HG03175 (cell line): Measurements from ENCODE around the gene HDAC1.
"Not testable (repeated sequence)": the region's sequence is repeated elsewhere in the genome, so short reads cannot be mapped to it uniquely, and the experiment has no call there.

Source experiments
- ATAC-seq: cut with Tn5 transposase; IDR thresholded peaks from one replicate; pipeline ENCODE4 v1.9.1; 2021; ENCODE audit warnings: mild to moderate bottlenecking, moderate library complexity; ENCODE audit not compliant: unreplicated experiment

The HDAC1 gene

DNA sequence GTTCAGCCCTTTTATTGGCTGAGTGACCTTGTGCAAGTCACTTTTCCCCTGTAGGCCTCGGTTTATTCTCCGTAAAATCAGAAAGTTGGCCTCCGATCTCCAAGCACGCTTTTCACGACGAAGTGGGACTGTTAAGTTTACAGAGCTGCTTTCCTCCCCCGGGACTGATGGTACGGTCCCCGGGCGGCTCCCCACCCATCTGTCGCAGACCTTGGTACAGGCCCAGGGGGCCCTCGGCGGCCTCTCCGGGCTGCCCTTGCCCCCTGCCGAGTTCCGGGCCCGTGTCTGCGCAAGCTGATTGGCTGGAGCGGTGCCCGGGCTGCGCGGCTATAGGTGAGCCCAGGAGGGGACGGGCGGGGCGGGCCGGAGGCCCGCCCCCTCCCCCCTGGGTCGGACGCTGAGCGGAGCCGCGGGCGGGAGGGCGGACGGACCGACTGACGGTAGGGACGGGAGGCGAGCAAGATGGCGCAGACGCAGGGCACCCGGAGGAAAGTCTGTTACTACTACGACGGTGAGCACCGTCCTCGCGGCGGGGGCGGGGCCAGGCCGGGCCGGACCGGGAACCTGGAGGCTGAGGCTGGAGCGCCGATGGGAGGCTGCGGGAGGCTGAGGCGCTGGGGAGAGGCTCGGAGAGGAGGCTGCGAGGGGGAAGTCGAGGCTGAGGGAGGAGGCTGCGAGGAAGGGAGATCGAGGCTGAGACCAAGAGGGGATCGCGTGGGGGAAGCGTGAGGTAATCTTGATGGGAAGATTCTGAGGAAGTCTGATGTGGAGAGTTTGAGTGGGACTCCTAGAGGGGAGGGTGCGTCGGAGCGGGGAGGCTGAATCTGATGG is at the start of gene HDAC1:
Gene HDAC1 (plus strand): TSS at position 376 of the 831 bp plus-strand sequence. CDS start 87 bp downstream, at position 463.
- ATAC-seq = peak; percentile 97

DNA sequence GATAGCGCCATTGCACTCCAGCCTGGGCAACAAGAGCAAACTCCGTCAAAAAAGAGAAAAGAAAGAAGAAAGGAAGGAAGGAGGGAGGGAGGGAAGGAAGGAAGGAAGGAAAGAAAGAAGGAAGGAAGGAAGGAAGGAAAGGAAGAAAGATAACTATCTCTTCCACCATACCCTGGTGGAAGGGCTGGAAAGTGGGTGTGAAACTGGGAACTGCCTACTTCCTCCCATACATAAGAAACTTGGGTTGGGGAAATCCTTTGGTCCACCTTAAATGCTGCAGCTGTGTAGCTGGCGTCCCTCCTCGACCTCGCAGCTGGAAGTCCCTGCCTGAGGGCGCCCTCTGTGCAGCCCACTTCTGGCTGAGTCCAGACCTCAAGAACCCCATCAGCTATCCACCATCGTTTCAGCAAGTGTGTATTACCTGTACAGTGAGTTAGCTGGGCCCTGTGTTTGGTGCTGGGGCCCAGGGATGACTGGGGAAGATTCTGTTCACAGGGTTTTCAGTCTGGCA is 49.5 kb upstream of the HDAC1 start:
- no peak for ATAC-seq

DNA sequence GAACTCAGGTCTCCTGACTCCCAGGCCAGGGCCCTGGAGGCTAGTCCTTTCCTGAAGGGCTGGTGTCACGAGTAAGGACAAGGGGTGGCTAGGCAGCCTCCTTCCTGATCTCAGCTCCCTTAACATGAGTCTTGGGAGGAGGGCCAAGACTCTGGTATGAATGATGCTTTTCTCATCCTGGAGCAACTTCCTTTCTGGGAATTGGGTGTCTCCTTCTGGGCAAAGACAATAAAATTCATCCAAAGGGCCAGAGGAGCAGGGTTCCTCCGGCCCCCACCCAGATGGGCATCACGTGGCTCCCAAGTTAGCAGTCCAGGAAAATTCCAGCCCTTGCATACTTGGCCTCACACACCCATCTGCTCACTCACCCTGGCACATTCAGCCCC is 45.0 kb upstream of the HDAC1 start, which contains the start of gene FAM167B:
Gene FAM167B (plus strand): TSS at position 335 of the 386 bp plus-strand sequence. CDS start 200 bp downstream, outside the sequence.
- ATAC-seq = no peak

- ATAC-seq = no peak
Observed at GRCh38 chr1:32247452-32247851, 44.4 kb upstream of the HDAC1 start.

DNA sequence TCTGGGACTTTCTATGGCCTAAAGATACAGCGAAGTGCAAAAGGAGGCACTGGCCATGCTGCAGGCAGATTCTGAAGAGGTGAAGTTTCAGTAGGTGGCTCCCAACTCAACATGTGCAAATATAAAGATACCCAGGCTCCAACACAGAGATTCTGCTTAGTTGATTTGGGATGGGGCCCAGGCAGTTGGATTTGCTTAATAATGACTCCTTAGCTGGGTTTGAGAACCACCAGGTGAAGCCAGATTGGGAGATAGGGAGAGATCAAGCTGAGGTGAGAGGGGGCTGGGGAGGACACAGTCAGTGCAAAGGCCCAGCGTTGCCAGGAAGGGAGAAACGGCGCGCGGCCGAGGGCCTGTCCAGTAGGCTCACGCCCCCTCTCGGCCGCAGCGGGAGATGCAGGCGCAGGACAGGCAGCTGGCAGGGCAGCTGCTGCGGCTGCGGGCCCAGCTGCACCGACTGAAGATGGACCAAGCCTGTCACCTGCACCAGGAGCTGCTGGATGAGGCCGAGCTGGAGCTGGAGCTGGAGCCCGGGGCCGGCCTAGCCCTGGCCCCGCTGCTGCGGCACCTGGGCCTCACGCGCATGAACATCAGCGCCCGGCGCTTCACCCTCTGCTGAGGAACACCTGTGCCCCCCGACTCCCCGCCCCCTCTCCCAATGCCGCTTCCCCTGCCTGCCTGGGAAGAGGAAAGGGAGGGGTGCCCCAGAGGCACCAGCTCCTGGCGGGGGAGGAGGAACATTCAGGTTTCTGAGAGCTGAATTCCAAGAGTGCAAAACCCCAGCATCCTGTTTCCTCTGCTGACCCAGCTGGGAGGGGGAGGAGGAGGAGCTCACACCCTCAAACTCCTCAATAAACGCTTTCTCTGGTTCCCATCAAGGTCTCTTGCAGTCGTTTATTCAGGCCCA is 43.6 kb upstream of the HDAC1 start:
- peak; percentile 29 for ATAC-seq

DNA sequence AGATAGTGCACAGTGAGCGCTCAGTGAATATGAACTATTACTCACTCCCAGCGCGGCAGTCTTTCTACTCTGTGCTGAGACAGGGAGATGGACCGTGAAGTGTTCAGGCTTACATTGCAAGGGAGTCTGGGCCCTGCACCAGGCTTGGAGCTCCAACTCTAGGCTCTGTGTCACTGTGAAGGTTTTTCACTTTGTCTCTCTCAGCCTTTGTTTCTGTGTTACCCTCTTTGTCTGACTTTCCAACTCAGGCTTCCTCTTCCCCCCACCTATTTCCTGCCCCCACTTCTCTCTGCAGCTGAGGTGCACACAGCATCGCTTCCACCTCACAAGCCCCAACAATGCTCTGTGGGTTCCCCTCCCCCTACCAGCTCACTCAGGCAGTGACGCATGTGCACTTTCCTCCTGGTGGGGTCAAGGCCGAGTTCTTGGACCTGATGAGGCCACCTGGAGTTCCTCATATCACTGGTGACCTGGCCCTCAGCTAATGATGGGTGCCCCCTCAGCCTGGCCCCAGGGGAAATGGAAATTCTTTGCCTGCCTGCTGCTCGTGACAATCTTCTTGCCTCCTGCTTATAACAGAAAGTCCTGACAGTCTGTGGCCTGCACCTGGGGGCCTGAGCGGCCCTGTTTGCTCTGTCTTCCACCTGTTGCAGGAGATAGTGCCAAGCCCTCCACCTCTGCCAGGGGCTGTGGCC is 41.9 kb upstream of the HDAC1 start:
- ATAC-seq = peak; percentile 62

DNA sequence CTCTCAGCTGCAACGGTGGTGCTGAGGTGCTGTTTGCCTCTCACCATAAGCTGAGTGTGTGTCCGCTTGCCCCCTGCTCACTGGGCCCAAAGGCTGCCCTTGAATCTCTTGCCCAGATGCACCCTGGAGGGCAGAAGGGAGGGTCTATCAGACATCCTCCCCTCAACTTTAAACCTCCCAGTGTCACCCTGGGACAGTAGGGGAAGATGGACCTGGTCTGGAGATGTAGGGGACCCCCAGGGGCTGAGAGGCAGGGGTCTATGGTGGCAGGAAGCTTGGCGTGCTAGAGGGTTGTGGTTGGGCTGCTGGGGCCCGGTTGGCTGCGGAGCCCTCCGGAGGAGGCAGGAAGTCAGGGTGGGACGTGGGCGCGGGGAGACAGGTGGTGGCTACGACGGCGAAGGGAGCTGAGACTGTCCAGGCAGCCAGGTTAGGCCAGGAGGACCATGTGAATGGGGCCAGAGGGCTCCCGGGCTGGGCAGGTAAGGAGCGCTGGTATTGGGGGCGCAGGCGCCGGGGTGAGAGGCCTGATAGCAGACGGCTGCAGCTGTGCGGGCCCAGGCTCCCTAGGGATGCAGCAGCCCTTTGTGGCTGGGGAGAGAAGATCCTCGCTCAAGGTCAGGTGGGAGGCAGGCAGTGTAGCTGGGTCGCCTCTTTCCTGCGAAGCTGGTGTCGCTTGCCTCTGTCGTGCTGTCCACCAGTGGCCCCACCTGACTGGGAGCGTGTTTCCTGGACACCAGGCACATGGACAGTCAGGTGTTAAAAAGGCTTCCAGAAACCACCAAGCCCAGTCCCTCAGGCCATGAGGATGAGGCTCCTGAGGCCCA is 40.8 kb upstream of the HDAC1 start, which contains the start of gene LCK:
Gene LCK (plus strand): TSS at position 373 of the 824 bp plus-strand sequence. CDS start 23,065 bp downstream, outside the sequence.
- peak; percentile 22 for ATAC-seq

GRCh38 chr1:32255072-32256071 is 36.5 kb upstream of the HDAC1 start:
- ATAC-seq = no peak

GRCh38 chr1:32256473-32257226 is 35.2 kb upstream of the HDAC1 start:
- no peak for ATAC-seq

DNA sequence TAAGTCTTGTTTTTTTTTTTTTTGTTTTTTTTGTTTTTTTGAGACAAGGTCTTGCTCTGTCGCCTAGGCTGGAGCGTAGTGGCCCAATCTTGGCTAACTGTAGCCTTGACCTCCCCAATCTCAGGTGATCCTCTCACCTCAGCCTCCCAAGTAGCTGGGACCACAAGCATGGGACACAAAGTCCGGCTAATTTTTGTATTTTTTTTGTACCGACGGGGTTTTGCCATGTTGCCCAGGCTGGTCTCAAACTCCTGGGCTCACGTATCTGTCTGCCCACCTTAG is 34.7 kb upstream of the HDAC1 start:
- no peak for ATAC-seq

GRCh38 chr1:32263236-32263593 is 28.7 kb upstream of the HDAC1 start:
- not testable (repeated sequence) for ATAC-seq

DNA sequence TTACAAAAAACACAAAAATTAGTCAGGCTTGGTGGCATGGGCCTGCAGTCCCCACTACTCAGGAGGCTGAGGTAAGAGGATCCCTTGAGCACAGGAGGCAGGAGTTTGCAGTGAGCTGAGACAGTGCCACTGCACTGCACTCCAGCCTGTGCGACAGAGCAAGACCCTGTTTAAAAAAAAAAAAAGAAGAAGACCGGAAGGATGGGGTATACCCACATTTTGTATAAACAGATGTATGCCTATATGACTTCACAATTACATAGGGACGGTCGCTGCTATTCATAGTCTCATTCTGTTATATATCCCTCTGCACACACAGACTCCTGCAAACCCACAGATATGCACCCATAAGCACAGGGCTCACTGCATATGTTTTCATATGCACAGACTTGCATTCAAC is 28.1 kb upstream of the HDAC1 start:
- peak; percentile 59 for ATAC-seq

DNA sequence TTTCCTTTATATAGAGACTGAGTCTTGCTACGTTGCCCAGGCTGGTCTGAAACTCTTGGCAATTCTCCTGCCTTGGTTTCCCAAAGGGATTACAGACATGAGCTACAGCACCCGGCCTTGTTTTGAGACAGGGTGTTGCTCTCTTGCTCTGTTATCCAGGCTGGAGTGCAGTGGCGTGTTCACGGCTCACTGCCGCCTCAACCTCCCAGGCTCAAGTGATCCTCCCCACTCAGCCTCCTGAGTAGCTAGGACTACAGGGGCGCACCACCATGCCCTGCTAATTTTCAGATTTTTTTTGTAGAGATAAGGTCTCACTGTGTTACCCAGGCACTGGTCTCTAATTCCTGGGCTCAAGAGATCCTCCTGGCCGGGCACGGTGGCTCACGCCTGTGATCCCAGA is 26.0 kb upstream of the HDAC1 start:
- ATAC-seq = no peak

DNA sequence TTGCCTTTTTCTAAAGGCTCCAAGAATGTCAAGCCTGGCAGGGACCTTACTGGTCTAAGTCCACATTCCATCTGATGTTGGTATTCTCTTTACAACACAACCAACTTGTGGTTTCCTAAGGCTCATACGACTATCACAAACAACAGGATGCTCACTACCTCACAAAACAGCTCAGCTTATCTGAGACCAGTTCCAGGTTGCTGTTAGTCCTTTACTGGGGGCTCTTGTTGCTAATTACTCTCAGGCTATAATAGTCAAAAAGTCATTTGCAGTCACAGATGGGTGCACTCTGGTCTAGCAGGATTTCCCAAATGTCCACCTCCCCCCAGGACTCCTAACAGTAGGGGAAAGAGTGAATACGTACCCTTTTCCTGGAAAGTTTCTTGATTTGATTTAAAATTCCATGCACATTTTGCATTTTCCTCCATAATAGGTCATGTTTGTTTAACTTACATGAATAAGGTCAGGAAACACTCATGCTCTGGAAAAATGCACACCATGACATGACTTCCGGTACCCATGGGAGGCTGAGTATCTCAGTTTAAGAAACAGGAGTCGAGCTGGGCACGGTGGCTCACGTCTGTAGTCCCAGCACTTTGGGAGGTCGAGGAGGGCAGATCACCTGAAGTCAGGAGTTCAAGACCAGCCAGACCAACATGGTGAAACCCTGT is 24.8 kb upstream of the HDAC1 start:
- ATAC-seq = no peak

DNA sequence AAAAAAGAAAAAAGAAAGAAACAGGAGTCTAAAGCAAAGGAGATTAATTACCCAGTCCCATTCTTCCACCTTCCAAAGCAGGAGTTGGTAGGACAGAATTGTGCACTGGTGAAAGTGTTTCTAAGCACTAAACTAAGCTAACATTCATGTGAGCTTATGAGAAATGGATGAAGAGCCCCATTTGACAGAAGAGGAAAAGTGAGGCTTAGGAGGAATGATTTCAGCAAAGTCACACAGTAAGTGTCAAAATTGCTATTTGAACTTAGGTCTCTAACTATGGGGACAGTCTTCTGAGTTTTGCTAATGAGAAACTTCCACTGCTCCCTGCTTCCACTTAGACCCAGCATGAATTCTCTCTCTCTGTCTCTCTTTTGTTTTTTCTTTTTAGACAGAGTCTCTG is 22.1 kb upstream of the HDAC1 start:
- no peak for ATAC-seq

DNA sequence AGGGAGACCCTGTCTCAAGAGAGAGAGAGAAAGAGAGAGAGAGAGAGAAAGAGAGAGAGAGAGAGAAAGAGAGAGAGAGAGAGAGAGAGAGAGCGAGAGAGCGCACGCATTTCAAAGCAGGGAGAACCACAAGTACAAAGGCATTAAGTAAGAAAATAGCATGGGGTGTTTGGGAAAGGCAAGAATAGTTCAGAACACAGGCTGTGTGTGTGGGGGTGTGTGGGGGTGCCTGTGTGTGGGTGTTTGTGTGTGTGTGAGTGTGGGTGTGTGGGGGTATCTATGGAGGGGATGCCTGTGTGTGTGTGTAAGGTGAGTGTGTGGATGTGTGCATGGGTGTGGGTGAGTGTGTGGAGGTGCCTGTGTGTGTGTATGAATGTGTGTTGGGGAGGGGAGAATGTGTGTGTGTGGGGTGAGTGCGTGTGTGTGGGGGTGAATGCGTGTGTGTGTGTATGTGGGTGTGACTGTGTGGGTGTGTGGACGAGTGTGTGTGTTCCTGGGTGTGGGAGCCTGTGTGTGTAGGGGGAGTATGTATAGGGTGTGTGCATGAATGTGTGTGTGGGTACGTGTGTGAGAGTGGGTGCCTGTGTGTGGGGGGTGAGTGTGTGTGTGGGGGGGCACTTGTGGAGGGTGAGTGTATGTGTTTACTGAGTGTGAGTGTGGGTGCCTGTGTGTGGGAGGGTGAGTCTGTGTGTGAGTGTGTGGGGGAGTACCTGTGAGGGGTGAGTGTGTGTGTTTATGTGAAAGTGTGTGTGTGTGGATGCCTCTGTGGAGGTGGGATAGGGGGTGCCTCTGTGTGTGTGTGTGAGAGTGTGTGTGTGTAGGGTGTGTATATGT is 19.1 kb upstream of the HDAC1 start:
- no peak for ATAC-seq
